NOMO-1 (cell line): ENCODE results near the gene WWOX.

Experiments used
- DNase-seq, 2 experiments: peaks; one replicate each; lab custom pipeline; 2025; ENCODE audit not compliant: unreplicated experiment in 2 of 2; lab: John Stamatoyannopoulos, UW

Gene WWOX

DNA sequence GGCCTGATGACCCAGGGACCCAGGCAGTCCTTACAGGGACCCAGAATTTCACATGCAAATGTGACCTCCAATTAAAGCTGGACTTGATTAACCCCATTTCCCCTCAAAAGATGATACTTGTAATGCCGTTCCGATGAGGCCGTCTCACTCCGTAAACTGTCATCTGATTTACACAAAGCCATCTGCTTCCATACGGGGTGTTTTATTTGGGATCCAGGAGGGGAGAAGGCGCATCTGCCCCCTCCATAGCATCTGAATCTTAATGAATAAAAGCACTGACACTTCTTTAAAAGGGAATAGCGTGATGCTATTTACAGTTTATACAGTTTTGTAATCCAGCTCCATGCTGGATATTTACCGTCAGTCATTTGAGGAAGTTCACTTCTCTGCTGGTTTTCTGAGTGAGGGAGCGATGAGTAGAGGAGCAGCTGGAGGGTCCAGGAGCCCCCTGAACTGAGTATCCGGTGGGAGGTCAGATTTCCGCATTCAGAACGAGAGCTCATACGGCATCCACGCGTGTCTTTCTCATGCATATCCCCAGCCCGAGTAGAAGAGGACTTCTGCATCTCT, 452.7 kb downstream of the WWOX start:
- peak in 1 of 2 experiments; percentile 55 for DNase-seq

DNA sequence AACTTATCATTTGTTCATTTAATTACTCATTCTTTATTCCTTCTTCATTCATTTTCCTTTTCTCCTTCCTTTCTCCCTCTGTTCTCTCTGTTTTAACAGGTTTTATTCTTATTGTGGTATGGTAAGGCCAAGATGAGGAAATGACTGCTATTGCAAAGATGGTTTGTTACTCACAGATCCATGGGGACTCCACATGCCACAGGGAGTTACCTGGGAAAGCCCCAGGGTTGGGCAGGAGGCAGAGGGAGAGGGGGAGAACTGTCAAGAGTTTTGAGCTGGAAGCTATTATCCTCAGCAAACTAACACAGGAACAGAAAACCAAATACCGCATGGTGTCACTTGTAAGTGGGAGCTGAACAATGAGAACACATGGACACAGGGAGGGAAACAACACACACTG, 453.3 kb downstream of the WWOX start:
- no peak for DNase-seq

DNA sequence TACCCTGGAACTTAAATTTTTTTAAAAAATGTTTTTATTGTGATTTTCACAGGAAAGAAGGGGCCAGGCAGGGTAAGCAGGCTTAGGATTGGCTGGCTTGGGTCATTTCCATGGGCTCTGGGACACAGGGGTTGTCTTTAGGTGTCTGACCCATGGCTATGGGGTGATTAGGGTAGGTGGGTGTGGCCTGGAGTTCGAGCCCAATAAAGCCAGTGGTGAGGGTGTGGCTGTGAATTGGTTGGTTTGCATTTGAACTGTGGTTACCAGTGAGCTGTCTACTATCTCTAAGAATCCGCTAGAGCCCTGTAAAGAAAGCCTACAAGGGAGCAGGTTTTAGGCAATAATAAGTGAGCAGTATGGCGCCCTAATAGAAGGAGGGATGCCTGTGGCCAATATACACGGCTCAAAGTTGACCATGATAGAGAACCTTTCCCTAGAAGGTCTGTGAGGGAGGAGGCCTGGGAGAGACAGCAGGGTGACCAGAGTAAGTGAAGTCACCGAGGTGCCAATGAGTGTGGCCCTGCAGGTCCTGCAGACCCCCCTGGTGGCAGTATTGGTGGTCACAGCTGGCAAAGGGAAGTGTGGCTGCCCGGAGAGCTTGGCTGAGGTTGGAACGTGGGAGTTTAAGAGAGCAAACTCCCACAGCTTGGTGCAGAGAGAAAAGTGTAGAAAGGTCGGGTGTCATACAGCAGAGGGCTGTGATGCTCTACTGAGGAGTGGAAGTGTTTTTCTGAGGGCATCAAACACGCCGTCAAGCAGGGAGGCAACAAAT, 454.0 kb downstream of the WWOX start:
- no peak for DNase-seq

DNA sequence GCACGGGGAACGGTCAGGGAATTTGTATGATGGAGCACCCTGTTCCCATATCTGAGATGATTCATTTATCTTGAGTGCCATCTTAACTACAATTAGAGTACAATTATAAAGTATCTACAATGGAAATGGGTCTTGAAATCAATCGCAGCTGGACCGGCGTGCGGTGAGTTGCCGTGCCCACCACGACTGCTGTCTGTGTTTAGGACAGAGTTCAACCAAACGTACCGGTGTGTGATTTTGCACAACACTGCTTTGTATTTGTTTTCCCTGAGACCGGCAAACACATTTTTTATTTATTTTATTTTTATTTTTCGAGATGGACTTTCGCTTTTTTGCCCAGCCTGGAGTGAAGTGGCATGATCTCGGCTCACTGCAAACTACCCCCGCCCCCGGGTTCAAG, 457.0 kb downstream of the WWOX start:
- no peak for DNase-seq

DNA sequence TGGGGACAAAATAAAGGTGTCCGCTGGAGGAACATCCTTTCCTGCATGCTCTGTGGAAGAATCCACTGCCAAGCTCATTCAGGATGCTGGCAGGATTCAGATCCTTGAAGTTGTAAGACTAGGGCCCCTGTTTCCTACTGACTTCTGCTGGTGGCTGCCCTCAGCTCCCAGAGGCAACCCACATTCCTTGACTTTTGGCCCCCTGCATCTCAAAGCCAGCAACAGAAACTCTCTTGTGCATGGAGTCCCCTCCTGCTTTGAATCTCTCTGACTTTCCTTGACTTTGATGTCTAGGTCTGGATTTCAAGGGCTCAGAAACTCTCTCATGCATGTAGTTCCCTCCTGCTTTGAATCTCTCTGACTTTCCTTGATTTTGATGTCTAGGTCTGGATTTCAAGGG, 461.5 kb downstream of the WWOX start:
- no peak for DNase-seq

DNA sequence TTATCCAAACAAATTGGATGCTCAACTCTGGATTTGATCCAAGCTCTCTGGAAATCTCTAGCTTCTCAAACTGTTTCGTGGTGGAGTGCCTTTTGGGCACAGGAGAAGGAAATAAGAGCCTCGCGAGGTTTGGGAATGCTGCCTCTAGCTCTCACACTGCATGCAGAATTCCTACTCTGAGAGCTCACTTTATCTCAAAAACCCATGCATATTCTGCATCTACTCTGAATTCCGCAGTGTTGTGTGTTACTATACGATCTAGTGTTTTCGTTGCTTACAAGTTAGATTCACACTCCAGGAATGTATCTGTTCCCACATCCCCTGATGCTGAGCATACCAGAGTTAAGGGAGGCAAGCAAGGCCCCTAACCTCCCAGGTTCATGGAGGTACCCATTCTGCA, 462.7 kb downstream of the WWOX start:
- no peak for DNase-seq

DNA sequence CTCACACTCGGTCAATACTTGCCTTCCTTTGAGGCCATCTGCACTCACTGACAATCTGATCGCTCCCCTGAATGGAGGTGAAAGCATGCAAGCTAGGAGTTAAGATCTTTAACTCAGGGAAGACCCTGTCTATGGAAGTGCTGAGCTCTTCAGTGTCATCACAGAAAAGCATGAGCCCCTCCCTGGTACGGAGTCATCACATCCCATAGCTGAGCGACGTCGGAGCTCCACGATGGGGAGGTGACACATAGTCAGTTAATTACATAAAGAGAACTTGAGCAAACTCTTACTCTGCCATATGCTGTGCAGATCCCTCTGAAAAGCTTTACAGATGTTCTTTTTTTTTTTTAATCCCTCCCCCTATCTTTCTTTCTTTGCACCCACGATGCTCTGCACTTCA, 463.2 kb downstream of the WWOX start:
- no peak for DNase-seq

DNA sequence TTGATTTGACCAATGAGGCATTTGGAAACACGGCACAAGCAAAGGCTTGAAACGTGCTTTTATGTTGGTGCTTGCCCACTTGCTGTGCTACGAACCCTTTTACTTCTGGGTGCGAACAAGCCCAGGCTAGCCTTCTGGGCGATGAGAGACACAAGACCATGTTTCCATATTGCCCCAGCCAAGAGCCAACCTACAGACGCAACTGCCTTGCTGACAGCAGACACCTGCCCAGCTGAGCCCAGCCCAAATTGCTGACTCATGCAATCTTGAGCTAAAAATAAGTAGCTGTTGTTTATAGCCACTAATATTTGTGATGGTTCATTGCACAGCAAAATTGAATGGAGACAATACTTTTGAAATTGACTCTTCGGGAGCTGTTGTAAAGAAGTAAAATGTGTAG, 464.5 kb downstream of the WWOX start:
- DNase-seq = no peak

DNA sequence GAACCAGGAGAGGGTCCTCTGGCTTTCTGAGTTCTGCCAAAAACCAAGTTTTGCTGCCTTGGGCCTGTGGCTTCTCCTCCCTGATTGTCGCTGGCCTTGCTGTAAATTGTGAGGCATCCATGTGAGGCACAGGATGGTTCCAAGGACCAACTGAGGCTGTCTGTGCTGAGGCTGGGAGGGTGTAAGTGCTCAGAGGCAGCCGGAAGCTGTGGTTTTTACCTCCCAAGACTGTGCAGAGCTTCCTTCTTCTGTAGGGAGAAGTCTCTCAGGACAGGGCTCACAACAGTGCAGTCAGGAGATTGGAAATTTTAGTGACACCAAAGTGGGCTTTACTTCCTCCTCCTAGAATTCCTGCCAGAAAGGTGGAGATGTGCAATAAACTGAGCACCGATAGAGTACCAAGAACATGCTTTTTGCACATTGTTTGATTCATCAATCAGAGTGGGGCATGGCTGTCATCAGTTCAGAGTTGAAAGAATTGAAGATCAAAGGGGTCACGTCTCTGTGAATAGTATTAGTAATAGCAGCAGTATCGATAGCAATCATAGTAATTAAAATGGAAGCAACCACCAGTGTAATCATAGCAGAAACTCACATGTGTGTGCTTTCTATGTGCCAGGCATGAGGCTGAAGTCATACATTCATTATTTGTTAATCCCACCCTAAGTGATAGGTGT, 467.1 kb downstream of the WWOX start:
- DNase-seq = peak; percentile 28 to 49

DNA sequence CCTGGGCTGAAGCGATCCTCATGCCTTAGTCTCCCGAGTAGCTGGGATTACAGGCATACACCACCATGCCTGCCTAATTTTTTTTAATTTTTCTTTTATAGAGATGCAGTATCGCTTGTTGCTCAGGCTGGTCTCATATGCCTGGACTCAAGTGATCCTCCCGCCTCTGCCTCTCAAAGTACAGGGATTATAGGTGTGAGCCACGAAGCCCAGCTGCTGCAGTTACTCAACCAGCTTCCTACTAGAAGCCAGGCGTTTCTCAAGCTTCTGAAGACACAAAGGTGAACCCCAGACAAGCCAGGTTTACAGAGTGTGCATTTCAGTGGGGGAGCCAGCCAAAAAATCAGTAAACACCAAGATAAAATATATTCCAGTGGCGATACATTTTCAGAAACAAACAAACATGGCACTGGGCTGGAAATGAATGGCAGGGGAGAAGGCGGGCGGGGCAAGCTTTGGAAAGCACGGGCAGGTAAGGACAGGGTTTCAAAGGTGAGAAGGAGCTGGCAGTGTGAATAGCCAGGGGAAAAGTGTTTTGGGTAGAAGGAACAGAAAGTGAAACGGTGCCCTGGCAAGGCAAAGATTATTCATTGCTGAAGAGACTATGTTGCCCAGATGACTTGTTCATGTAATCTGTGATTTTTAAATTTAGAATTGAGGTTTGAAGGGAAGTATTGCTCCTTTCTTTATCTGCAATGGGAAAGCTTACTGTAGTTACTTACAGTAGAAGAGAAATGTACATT, 471.1 kb downstream of the WWOX start:
- no peak for DNase-seq

DNA sequence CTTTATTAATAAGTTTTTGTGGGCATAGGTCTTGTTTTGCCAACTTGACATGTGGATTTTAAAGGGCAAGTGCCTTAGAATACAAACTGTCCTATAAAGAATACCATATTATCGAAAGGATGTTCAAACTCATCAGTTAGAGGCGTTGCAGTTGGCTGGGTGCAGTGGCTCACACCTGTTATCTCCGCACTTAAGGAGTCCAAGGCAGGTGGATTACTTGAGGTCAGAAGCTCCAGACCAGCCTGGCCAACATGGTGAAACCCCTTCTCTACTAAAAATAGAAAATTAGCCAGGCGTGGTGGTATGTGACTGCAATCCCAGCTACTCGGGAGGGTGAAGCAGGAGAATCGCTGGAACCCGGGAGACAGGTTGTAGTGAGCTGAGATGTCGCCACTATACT, 472.0 kb downstream of the WWOX start:
- DNase-seq = no peak

DNA sequence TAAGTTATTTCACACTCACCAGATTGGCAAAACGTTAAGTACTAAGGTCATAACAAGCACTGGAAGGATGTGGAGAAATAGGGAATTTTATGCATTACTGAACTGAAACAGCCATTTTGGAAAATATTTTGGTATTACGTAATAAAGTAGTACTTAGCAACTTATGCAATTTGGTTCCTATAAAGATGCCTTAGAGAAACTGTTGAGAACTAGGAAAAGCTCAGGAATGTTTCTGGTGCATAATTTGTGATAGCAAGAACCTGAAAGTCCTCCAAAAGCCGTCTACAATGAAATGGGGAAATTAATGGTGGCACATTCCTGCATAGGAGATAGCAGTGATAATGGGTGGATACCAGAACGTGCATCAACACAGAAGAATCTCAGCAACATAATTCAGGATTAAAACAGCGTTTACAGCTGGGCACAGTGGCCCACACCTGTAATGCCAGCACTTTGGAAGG, 472.5 kb downstream of the WWOX start:
- DNase-seq = no peak

DNA sequence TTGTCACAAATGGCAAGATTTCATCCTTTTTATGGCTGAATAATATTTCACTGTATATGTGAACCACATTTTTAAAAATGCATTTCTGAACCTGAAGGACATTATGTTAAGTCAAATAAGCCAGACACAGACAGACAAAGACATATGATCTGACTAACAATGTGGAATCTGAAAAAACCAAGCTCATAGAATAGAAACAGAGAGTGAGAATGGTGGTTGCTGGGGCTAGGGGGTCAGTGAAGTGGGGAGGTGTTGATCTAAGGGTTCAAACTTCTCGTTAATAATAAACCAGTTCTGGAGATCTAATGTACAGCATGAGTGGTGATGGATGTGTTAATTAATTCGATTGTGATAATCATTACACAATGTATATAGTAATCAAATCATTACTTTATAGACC, 475.1 kb downstream of the WWOX start:
- DNase-seq = no peak

DNA sequence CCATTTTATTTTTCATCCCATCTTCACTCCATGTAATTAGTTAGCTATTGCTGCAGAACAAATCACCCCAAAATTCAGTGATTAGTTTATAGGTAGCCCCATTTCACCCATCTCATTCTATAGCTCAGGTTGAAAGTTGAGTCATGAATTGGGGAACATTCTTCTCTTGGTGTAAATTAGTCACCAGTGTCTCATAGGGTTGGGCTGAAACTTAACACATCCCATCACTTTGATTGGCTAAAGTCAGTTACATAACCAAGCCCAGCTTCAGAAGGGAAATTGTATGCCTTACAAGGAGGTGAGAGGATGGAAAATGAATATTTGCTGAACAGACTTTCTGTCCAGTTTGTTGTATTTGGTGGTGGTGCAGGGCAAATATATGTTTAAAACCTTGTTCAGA, 477.5 kb downstream of the WWOX start:
- peak; percentile 17 to 50 for DNase-seq

DNA sequence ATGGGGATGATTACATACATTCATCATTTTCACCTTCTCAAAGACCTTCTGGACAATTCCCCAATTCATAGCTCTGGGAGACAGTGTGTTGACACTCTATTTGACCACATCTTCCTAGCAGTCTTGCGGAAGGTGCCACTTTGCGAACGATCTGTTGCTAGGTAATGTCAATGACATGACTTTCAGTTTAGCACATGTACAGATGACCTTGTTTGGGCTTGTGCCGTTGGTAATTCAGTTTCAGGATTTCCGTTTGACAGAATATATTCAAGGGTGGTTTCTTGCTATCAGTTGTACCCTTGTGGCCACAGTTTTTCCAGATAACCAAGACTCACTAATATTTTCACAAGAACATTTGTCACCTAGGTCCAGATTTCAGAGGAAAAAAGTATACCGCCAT, 478.2 kb downstream of the WWOX start:
- peak in 1 of 2 experiments; percentile 46 for DNase-seq

DNA sequence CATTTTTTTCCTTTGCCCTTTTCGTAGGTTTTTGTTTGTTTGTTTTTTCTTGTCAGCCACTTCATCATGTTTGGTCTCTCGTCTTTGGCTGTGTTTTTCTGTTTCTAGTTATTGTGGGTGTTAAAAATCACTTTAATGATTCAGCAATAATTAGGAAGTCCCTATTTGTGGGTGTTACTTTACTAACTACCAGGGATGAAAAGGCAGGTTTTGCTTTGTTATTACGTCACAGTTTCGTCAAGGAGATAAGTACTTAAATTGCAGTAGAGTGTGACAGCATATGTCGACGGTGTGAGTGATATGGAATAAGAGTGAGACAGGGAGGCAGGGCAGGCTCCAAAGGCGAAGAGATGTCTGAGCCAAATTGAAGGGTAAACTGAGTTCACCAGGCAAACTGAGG, 479.6 kb downstream of the WWOX start:
- peak in 1 of 2 experiments; percentile 15 for DNase-seq

DNA sequence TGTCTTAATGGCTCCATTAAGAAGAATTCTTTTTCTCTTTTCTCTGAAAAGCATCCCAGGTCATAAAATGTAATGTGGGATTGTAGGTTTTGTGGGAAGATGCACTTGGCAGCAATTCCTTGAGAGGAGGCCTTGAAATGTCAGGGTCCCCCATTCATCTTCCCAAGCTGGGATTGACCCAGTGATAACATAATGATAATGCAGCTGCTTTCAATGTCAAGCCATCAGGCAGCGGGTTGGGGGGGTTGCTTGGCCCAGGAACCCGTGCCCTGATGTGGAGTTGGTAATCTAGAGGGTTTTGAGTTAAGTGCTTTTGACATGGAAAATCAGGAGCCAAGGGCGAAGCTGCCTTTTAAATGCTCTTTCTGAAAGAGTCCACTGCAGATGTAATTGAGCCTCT, 484.0 kb downstream of the WWOX start:
- no peak for DNase-seq

DNA sequence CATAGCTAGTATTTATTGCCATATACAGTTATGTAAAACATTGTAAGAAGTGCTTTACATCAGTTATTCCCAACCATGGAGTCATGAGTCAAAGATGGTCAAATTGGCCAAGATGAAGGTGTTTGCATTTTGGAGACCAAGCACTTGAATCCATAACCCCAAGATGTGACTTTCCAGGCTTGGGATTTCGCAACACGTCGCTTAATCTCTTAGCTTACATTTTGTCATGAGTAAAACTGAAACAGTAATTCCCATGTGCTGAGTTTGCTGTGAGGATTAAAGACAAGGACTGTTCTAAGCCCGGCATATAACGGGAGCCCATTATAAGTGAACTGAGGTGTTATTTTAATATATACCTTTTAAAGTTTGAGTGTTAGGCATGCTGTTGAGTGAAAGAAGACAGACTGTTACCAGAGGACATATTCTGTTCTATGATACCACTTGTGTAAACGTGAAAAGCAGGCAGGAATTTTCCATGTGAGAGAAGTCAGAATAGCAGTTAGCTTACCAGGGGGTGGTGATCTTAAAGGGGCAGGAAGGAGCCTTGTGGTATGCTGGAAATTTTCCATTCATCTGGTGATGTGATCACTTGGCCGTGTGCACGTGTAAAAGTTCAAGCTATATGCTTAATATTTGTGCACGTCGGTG, 484.9 kb downstream of the WWOX start:
- DNase-seq = no peak

DNA sequence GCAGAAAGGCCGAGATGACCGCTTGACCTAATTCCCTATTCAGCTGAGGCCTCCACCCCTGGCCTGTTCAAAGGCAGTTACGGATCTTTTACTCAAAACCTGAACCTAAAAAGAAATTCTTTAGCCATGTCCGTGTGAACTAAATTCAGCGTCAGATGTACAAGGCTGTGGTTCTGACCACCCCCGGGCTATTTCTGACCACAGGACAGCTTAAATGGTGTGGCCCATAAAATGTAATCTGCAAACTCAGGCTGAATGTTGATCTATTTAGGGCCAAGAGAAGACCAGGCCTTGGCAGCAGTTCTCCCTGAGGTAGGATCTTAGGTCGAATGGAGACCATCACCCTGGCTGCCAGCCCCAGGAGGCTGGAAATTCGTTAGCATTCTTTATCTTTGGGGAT, 485.5 kb downstream of the WWOX start:
- DNase-seq = no peak

DNA sequence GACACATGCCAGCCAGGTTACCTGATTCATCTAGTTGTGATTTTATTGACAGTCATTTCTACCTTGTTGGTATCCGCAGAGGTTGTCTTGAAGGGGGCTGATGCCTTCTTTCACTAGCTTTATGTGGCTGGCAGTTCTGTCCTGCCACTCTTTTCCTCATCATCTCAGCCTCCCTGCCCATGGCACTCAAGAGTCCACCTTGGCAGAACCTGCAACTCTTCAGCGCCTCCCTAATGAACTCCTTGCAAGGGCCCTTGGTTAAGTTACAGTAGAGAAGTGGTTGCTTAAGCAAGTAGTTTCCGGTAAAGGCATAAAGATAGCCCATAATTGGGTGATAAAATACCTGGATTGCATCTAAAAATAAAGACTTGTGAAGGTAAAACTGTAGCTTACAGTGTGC, 489.9 kb downstream of the WWOX start:
- no peak for DNase-seq

DNA sequence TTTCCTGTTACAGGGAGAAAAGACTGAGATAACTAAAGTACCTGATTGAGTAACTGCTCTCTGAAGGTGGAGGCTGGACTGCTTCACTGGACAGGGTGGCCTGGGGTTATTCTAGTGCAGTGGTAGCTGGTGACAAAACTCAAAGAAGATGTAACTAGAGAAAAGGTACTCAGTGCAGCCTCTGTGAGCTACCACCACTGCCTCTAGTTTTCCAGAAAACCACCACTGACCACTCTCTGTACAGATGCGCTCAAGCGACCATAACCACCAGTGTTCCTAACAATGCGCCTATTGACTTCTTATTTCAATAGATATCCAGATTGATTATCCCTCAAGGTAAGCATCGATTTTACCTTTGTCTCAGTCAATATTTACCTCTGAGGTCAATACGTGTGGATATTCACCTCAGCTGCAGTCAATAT, 492.2 kb downstream of the WWOX start:
- DNase-seq = no peak
